HepG2 (cell line): ENCODE measurements around the gene ANKLE1. TPM values are rescaled to one million over a fixed set of nuclear protein-coding genes. Genes with fewer than 3 reads are reported as not detected.
A peak's percentile ranks its signal among the peaks of the same experiment; 100 is the strongest.

Experiments used
- ATAC-seq: fragments of 200-7000 bp; cut with Tn5 transposase; 3 replicates; pipeline ENCODE4 v1.9.1; 2020; ENCODE audit warnings: mild to moderate bottlenecking, moderate library complexity
- BruUV-seq: library from RNA; stranded (reverse); fragments of 400-500 nt; replicated peaks from 2 replicates; lab custom pipeline; 2021; lab: Mats Ljungman, UMichigan
- CTCF ChIA-PET: fragments of 300-600 bp; formaldehyde crosslinking; extraction: SDS; loops from one replicate; lab custom pipeline; 2021; ENCODE audit warnings: low total read pairs, inconsistent platforms, low intra/inter-chr PET ratio; lab: Yijun Ruan, JAX
- POLR2A ChIA-PET: fragments of 350-600 bp; sonication (Branson Sonifier 250); formaldehyde crosslinking; loops from one replicate; lab custom pipeline; 2020; ENCODE audit warnings: antibody characterized with exemption, inconsistent platforms; lab: Yijun Ruan, JAX
- DNase-seq: peaks from one replicate; pipeline ENCODE4 v3.0.0-alpha.2; 2015; ENCODE audit warnings: low spot score
- FAIRE-seq: peaks from 3 replicates; lab custom pipeline; 2011; peaks lifted over from hg19 to GRCh38; lab: Jason Lieb, UNC
- H2AFZ ChIP-seq: one replicate; pipeline ENCODE4 v1.6.1; 2011; ENCODE audit warnings: low read length, inconsistent platforms
- H3K27ac ChIP-seq: fragments of 300-600 bp; 3 replicates; pipeline ENCODE4 v1.8.0; 2011; ENCODE audit warnings: mixed run types, mild to moderate bottlenecking, mixed read lengths, low read length, inconsistent platforms; ENCODE audit not compliant: insufficient read depth; ENCODE audit errors: extremely low read length
- H3K27me3 ChIP-seq, 2 experiments: fragments of 200-600 bp in 1 of 2; 2 replicates in 1 of 2; 3 replicates in 1 of 2; pipeline versions ENCODE4 v1.6.0 to v1.8.0; 2011; ENCODE audit warnings: low read length in 2 of 2, mild to moderate bottlenecking in 2 of 2, moderate library complexity in 2 of 2, inconsistent platforms in 1 of 2; ENCODE audit not compliant: insufficient read depth in 2 of 2, control insufficient read depth in 1 of 2
- H3K36me3 ChIP-seq, 2 experiments: fragments of 200-600 bp in 1 of 2; replicated peaks in 1 of 2; 2 replicates in 1 of 2; 3 replicates in 1 of 2; pipeline versions ENCODE4 v1.5.1 to v1.8.0; 2011; ENCODE audit warnings: low read length in 2 of 2, inconsistent platforms in 1 of 2; ENCODE audit not compliant: insufficient read depth in 2 of 2, control insufficient read depth in 1 of 2
- H3K4me1 ChIP-seq: 2 replicates; pipeline ENCODE4 v1.5.1; 2012; ENCODE audit warnings: low read length, inconsistent platforms; ENCODE audit not compliant: insufficient read depth
- H3K4me2 ChIP-seq: 2 replicates; pipeline ENCODE4 v1.6.0; 2011; ENCODE audit warnings: low read depth, low read length, inconsistent platforms
- H3K4me3 ChIP-seq, 3 experiments: fragments of 200-600 bp in 1 of 3; sonication (generic), shearing (Covaris generic) in 1 of 3; replicated peaks in 1 of 3; 2 replicates each; pipeline ENCODE4 v1.5.1; 2011 to 2016; ENCODE audit warnings: low read length in 3 of 3, inconsistent platforms in 2 of 3, low read depth in 2 of 3, mild to moderate bottlenecking in 2 of 3, control low read depth in 1 of 3, mixed read lengths in 1 of 3; ENCODE audit not compliant: insufficient read depth in 1 of 3
- H3K79me2 ChIP-seq: one replicate; pipeline ENCODE4 v1.6.1; 2011; ENCODE audit warnings: low read length, inconsistent platforms; ENCODE audit not compliant: insufficient read depth
- H3K9ac ChIP-seq: 2 replicates; pipeline ENCODE4 v1.6.0; 2011; ENCODE audit warnings: mild to moderate bottlenecking, low read depth, low read length, inconsistent platforms; ENCODE audit not compliant: insufficient read depth
- H3K9me3 ChIP-seq: 2 replicates; pipeline ENCODE4 v1.5.1; 2012; ENCODE audit warnings: mild to moderate bottlenecking, low read length
- H4K20me1 ChIP-seq: 2 replicates; pipeline ENCODE4 v1.6.0; 2011; ENCODE audit warnings: inconsistent platforms, mild to moderate bottlenecking, low read length, moderate library complexity; ENCODE audit not compliant: insufficient read depth
- AGO2 ChIP-seq: fragments of 200-400 bp; formaldehyde crosslinking; optimal IDR thresholded peaks from 2 replicates; pipeline ENCODE3; 2017; ENCODE audit warnings: mild to moderate bottlenecking, low read depth, low read length, moderate library complexity
- KLF13 ChIP-seq: sonication (generic); formaldehyde crosslinking; IDR thresholded peaks from 2 replicates; pipeline ENCODE4 v1.4.0; 2020; ENCODE audit warnings: mild to moderate bottlenecking, missing genetic modification reagents
- WGBS: methylation state at CpG from one replicate; pipeline ENCODE4 v1.1.6; 2017; ENCODE audit warnings: low lambda C conversion rate; 5-methylcytosine and 5-hydroxymethylcytosine counted together
- in situ Hi-C: cut with HindIII; loops from 2 replicates; pipeline ENCODE4 v1.10.0; 2017; ENCODE audit warnings: low pct_unique_long_range_greater_than_20kb; ENCODE audit not compliant: extremely low pct_ligation_motif_present
- intact Hi-C: fragments of 100-400 bp; cut with micrococcal nuclease; formaldehyde crosslinking; loops from one replicate; pipeline ENCODE4 v1.10.0; 2022; ENCODE audit not compliant: unreplicated experiment
- polyA plus RNA-seq, 8 experiments: library from polyadenylated mRNA; depleted of rRNA in 3 of 8; stranded (reverse) in 7 of 8; unstranded in 1 of 8; fragments of >200 nt; fragmentation: Illumina TruSeq in 4 of 8; extraction: Trizol in 4 of 8; gene quantifications; 2 replicates each; pipeline versions ENCODE4 v1.2.1 to v1.2.3, GENCODE V29; 2011 to 2016; ENCODE audit warnings: low read depth in 4 of 8, missing spikeins in 1 of 8, mixed read lengths in 1 of 8; ENCODE audit not compliant: insufficient read depth in 1 of 8
- total RNA-seq, 5 experiments: library from RNA; depleted of rRNA; stranded (reverse); fragments of >200 nt; fragmentation: Illumina TruSeq; extraction: Trizol; gene quantifications; 2 replicates each; pipeline ENCODE4 v1.2.3, GENCODE V29; 2016; ENCODE audit warnings: low read depth in 1 of 5
- TF ChIP-seq, protein P1 (sequence below): sonication (generic); formaldehyde crosslinking; IDR thresholded peaks from 2 replicates; pipeline ENCODE4 v1.4.0; 2020; ENCODE audit warnings: missing genetic modification reagents
- TF ChIP-seq, protein P2 (sequence below): sonication (generic); formaldehyde crosslinking; conservative IDR thresholded peaks from 2 replicates; pipeline ENCODE4 v1.5.0; 2020; ENCODE audit warnings: missing genetic modification reagents

Gene ANKLE1
- total and polyA plus RNA-seq, 2 of the 13 experiments (the other 11 are each of a cell fraction or from before 2014, with no cell fraction given): 0.69 to 1.5 TPM

- intact Hi-C loops (no loop called here), in situ Hi-C loops (no loop called here)
- ChIA-PET POLR2A (no interaction called here), CTCF (no interaction called here)
- H3K79me2 ChIP-seq: no peaks in the 10 kb centered on the region
- no peak overlapping the region for H3K4me2 ChIP-seq
- FAIRE-seq (no peak), ATAC-seq (no peak), DNase-seq (no peak)
- no peaks in the 10 kb centered on the region for H3K9me3 ChIP-seq
- H3K9ac ChIP-seq: no peak overlapping the region
- H3K4me3 ChIP-seq: no peak overlapping the region
- no peaks in the 10 kb centered on the region for H3K27me3 ChIP-seq
- TF ChIP-seq AGO2: peak; percentile 34
- TF ChIP-seq, protein P1, sequence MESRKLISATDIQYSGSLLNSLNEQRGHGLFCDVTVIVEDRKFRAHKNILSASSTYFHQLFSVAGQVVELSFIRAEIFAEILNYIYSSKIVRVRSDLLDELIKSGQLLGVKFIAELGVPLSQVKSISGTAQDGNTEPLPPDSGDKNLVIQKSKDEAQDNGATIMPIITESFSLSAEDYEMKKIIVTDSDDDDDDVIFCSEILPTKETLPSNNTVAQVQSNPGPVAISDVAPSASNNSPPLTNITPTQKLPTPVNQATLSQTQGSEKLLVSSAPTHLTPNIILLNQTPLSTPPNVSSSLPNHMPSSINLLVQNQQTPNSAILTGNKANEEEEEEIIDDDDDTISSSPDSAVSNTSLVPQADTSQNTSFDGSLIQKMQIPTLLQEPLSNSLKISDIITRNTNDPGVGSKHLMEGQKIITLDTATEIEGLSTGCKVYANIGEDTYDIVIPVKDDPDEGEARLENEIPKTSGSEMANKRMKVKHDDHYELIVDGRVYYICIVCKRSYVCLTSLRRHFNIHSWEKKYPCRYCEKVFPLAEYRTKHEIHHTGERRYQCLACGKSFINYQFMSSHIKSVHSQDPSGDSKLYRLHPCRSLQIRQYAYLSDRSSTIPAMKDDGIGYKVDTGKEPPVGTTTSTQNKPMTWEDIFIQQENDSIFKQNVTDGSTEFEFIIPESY (CRISPR knock-in tag): peak; percentile 65; the same call in 1 of the 2 replicates
- TF ChIP-seq, protein P2, sequence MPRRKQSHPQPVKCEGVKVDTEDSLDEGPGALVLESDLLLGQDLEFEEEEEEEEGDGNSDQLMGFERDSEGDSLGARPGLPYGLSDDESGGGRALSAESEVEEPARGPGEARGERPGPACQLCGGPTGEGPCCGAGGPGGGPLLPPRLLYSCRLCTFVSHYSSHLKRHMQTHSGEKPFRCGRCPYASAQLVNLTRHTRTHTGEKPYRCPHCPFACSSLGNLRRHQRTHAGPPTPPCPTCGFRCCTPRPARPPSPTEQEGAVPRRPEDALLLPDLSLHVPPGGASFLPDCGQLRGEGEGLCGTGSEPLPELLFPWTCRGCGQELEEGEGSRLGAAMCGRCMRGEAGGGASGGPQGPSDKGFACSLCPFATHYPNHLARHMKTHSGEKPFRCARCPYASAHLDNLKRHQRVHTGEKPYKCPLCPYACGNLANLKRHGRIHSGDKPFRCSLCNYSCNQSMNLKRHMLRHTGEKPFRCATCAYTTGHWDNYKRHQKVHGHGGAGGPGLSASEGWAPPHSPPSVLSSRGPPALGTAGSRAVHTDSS (CRISPR knock-in tag): no peak
- no peak for TF ChIP-seq KLF13 (CRISPR knock-in tag)
- WGBS: 97% methylated on average over 14 of the region's 20 CpGs
- no peak overlapping the region for H3K27ac ChIP-seq
- peaks cover 3 to 15% of the 10 kb centered on the region in 2 experiments; a peak in 2 of 5 replicates for H3K36me3 ChIP-seq
- H4K20me1 ChIP-seq: no peaks in the 10 kb centered on the region
- H2AFZ ChIP-seq: no peak overlapping the region
- no peaks in the 10 kb centered on the region for H3K4me1 ChIP-seq
- BruUV-seq: no TSS peak
Measured at GRCh38 chr19:17325133-17325532, 43.4 kb downstream of the ANKLE1 start.
